Activated CD8-positive, alpha-beta memory T cell treated with anti-CD3 and anti-CD28 coated beads for 36 hours (primary cell): ENCODE results near the gene OR8K3. TPM values are rescaled to one million over a fixed set of nuclear protein-coding genes. Genes with fewer than 3 reads are reported as not detected.

Source experiments
- CTCF ChIA-PET: fragments of 350-600 bp; sonication (Branson Sonifier 250); formaldehyde crosslinking; loops from one replicate; lab custom pipeline; 2021; ENCODE audit warnings: antibody characterized with exemption; lab: Charles Lee
- POLR2A ChIA-PET: fragments of 350-600 bp; sonication (Branson Sonifier 250); formaldehyde crosslinking; loops from one replicate; lab custom pipeline; 2021; ENCODE audit warnings: antibody characterized with exemption; lab: Charles Lee
- total RNA-seq, 2 experiments: library from RNA; stranded (reverse); gene quantifications; one replicate each; pipeline ENCODE4 v1.2.3, GENCODE V29; 2021

The OR8K3 gene
- total RNA-seq = not detected

DNA sequence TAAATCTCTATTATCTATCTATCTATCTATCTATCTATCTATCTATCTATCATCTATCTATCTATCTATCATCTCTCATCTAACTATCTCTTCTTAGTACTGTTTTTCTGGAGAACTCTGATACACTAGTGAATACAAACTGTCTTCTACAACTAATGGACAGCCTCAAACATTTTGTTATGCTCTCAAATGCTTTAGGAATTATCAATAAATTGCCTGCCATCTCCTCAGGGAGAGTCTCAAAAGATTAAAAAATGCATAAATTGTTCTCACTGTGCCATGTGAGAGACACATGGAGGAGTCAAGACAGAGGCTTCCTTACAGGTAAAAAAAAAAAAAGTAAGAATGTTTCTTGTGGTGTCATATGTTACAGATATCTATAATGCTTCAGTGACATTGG lies at the start of gene OR8K3:
TSS of gene OR8K3 (plus strand) at position 301 of the 400 bp plus-strand sequence. CDS start 3,163 bp downstream, outside the sequence.
- ChIA-PET CTCF (no interaction called here), POLR2A (no interaction called here)

DNA sequence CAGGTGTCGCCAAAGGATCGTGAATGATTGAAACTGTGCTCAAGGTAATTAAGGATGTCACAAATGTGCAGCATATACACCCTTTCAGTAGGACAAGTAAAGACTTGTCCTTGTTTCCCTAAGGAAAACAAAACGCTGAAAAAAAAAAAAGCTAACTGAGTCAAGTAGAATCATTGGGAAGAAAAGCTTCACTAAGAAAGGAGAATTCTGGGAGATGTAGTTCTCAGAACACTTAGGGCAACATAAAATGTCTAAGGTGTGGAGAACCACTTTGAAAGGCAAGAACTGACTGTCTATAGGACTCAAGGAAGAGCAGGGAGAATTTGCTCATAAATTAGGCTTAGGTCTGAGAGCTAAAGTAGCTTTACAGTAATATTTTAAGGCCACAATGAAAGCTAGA lies 43.9 kb upstream of the OR8K3 start:
- ChIA-PET POLR2A (no interaction called here), CTCF (interaction anchor here (0.7 kb wide), 1 partner anchor 20 kb away, joined by 3 read pairs; no protein-coding TSS in a partner anchor)

DNA sequence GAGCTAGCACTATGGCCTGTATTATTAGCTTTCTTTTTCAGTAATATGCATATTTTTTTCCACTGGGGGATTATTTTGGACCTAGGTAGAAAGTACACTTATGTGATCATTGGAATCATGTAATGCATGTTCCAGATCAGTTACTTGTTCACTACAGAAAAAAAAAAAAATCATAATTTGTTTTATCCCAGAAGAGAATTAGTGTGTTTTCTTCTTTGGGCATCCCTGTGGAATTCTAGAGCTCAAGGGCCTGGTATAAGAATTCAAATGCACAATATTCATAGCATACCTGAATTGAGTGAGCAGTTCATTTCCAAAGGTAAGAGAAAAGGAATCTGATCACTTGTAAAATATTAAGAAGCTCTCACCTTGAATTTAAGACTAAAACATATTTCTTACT lies 41.1 kb upstream of the OR8K3 start, which contains the start of gene OR5T1:
TSS of gene OR5T1 (plus strand) at position 301 of the 400 bp plus-strand sequence. CDS start 1,485 bp downstream, outside the sequence.
- CTCF ChIA-PET = no interaction called here
- POLR2A ChIA-PET = no interaction called here

DNA sequence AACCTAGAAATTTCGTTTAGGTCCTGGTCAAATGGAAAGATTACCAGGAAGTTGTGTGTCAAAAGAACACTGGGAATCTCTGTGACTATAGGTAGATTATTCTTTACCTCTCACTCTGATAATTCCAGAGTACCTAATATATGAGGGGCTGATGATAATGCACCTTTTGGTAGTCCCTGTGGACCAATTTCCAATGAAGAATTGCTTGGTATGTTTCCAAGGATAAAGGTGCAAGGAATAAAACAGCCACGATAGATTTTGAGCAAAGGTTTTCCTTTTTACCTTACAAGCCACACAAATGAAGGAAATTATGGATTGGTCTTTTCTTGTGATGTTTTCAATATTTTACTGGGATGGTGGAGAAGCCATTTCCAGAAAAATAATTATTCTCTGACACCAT lies 22.8 kb upstream of the OR8K3 start, which contains the start of gene OR8H1:
TSS of gene OR8H1 (minus strand) at position 101 of the 400 bp plus-strand sequence. CDS start 1,192 bp downstream, outside the sequence.
- POLR2A ChIA-PET = no interaction called here
- CTCF ChIA-PET = no interaction called here

DNA sequence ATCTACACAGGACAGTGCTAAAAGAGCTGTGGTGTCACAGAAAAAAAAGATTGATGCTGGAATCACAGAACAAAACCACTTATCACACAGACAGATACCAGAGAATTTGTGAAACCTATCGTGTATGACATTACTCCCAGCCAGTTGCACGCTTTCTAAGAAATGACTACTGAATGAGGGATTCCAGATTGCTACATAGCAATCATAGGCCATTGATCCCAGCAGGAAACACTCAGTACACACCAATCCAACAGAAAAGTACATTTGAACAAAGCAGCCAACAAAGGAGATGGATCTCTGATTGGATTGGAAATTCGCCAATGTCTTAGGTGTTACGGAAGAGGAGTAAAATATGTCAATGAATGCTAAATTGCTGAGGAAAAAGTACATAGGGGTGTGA lies 18.0 kb upstream of the OR8K3 start:
- CTCF ChIA-PET = no interaction called here
- POLR2A ChIA-PET = no interaction called here

DNA sequence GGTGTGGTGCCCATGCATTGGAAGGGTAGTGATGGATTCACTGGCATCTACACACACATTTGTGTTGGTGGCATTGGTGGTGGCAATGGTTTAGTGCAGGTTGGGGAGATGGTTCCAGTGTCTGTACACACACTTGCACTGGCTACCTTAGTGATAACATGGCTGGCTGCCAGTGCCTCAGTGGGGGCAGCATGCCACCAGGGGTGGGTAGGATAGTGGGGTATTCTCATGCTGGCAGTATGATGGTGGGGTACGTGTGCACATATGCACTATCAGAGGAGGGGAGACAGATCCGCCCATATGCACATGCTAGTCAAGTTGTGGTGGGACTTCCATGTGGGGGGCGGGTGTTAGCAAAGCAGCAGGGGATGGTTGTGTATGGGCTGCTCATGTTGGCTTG lies 7.1 kb upstream of the OR8K3 start:
- ChIA-PET POLR2A (no interaction called here), CTCF (no interaction called here)

DNA sequence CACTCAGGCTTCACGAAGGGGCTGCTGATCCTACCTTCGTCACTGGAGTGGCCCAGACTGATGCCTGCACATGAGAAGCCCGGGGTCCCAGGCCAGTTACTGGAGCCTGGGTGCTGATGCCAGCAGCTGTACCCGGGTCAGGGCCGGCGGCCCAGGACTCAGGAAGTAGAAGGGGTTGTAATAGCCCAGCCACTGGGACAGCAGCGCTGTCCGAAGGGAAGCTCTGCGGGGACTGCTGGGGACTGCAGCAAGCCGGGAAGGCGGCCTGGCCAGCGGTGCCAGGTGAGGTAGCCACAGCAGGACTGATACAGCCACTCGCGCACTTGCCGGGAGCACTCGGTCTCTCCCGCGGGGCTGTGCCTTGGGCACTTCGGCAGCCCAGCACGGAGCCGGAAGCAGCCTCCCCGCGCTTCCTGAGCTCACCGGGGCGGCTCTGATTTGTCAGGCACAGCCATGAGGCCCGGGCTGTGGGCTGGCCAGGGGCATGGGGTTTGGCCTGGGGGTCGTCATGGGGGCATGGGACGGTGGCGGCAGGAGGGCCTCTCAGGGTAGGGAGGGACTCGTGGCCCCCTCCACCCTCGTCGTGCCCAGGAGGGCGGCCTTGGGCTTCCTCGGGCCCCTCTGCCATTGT lies 17.0 kb downstream of the OR8K3 start:
- ChIA-PET CTCF (no interaction called here), POLR2A (no interaction called here)

DNA sequence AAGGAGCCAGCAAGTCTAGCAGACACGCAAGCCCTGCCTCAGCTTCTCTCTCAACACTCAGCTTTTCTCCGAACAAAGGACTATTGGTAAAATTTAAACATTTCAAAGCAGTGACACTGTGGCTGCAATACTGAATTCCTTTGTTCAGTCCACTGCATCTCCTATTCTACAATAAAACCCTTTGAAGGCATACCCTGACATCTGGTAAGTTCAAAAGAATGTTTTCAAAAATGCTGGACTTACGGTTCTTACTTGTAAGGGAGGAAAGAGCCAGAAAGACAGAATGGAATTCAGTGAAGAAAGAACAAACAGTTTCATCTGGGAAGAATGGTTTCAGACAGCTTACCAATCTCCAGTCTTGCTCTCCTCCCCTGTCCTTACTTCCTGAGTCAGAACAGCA lies 18.2 kb downstream of the OR8K3 start:
- ChIA-PET POLR2A (no interaction called here), CTCF (no interaction called here)

DNA sequence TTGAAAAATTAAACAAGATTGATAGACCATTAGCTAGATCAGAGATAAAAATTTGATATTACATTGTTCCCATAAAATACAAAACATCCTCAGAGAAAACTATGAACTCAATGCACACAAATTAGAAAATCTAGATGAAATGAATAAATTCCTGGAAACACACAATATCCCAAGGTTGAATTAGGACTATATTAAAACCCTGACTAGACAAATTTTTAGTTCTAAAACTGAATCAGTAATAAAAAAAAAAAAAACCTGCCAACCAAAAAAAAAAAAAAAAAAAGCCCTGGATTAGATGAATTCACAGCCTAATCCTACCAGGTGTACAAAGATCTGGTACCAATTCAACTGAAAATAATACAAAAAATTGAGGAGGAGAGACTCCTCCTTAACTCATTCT lies 25.3 kb downstream of the OR8K3 start:
- POLR2A ChIA-PET = no interaction called here
- CTCF ChIA-PET = no interaction called here

DNA sequence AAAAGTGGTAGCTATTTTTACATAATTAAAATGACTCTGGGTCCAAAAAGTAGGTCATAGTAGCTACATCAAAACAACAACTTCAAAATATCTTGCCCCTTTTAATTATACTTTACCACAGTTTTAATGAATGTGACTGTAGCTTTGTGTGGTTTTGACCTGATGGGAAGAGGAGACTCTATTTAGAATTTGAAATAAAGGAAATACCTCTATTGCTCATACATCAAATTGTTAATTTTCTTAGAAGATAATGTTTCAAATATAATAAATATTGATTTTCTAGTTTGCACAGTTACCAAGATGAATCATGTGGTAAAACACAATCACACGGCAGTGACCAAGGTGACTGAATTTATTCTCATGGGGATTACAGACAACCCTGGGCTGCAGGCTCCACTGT lies 30.8 kb downstream of the OR8K3 start, which contains the start of gene OR8K1:
TSS of gene OR8K1 (plus strand) at position 301 of the 400 bp plus-strand sequence. CDS start at position 301, 0 bp downstream.
- POLR2A ChIA-PET = no interaction called here

DNA sequence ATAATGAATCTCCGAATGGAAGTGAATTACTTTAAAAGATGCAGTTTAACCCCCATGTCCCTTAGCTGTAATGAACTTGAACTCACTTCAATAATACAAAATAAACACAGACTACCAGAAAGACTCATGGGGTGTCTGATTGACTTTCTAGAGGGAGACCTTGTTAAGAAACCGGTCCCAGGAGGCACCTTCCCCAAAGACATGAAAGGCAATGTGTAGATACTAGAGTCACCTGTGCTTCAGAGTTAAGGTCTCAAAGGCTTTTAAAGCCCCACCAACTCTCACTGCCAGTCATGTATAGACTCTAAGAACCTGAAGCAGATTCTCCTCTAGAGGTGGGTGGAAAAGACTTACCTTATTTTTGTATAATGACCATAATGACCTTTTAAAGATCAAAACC lies 39.0 kb downstream of the OR8K3 start, which contains the start of gene OR8J1:
TSS of gene OR8J1 (plus strand) at position 301 of the 400 bp plus-strand sequence. CDS start 5,956 bp downstream, outside the sequence.
- ChIA-PET POLR2A (no interaction called here), CTCF (no interaction called here)

More for the DNA sequence above, 30.8 kb downstream of the OR8K3 start, which contains the start of gene OR8K1:
- CTCF ChIA-PET = no interaction called here

Other genes with a start within 250 kb of the OR8K3 start
- gene OR8I2, start 221.8 kb upstream of the OR8K3 start, total RNA-seq = not detected
- gene OR8H2, start 211.5 kb upstream of the OR8K3 start, total RNA-seq = not detected
- not detected for gene OR8H3, start 192.8 kb upstream of the OR8K3 start, total RNA-seq
- gene OR8J3, start 174.9 kb upstream of the OR8K3 start, total RNA-seq = not detected
- gene OR8K5, start 154.8 kb upstream of the OR8K3 start, total RNA-seq = not detected
- gene OR5J2, start 138.5 kb upstream of the OR8K3 start, total RNA-seq = not detected
- gene OR5T2, start 80.9 kb upstream of the OR8K3 start, total RNA-seq = not detected
- gene OR5T3, start 62.9 kb upstream of the OR8K3 start, total RNA-seq = not detected
- not detected for gene OR5T1, start 41.0 kb upstream of the OR8K3 start, total RNA-seq
- gene OR8H1, start 22.9 kb upstream of the OR8K3 start, total RNA-seq = not detected
- gene OR8K1, start 30.9 kb downstream of the OR8K3 start, total RNA-seq = not detected
- gene OR8J1, start 39.1 kb downstream of the OR8K3 start, total RNA-seq = not detected
- gene OR8U1, start 60.5 kb downstream of the OR8K3 start, total RNA-seq = not detected
- gene OR5AL1, start 97.6 kb downstream of the OR8K3 start, total RNA-seq = not detected
- gene OR5M3, start 158.2 kb downstream of the OR8K3 start, total RNA-seq = not detected
- gene OR5M8, start 176.2 kb downstream of the OR8K3 start, total RNA-seq = not detected
- not detected for gene OR5M11, start 228.1 kb downstream of the OR8K3 start, total RNA-seq